HG02870 (cell line): Measurements from ENCODE around the gene NLRX1.
"Not testable (repeated sequence)": the region's sequence is repeated elsewhere in the genome, so short reads cannot be mapped to it uniquely, and the experiment has no call there.

Source experiments
- ATAC-seq: cut with Tn5 transposase; IDR thresholded peaks from one replicate; pipeline ENCODE4 v1.9.1; 2021; ENCODE audit warnings: mild to moderate bottlenecking, moderate library complexity; ENCODE audit not compliant: unreplicated experiment

The NLRX1 gene

GRCh38 chr11:119181677-119182412 lies 13.3 kb downstream of the NLRX1 start:
- no peak for ATAC-seq

- not testable (repeated sequence) for ATAC-seq
These were observed 15.9 kb downstream of the NLRX1 start for GRCh38 chr11:119184399-119184798.

GRCh38 chr11:119185981-119186634 lies 17.6 kb downstream of the NLRX1 start:
- no peak for ATAC-seq

GRCh38 chr11:119187123-119187892 lies 18.8 kb downstream of the NLRX1 start:
- no peak for ATAC-seq

GRCh38 chr11:119188067-119188466 lies 19.5 kb downstream of the NLRX1 start:
- no peak for ATAC-seq

GRCh38 chr11:119188887-119189286 lies 20.4 kb downstream of the NLRX1 start:
- no peak for ATAC-seq

- ATAC-seq = no peak
These were observed 20.9 kb downstream of the NLRX1 start for GRCh38 chr11:119189393-119189792.

- no peak for ATAC-seq
These were observed 22.0 kb downstream of the NLRX1 start for GRCh38 chr11:119190531-119190930.

- not testable (repeated sequence) for ATAC-seq
These were observed 22.7 kb downstream of the NLRX1 start for GRCh38 chr11:119191265-119191664.

- ATAC-seq = no peak
These were observed 23.6 kb downstream of the NLRX1 start for GRCh38 chr11:119192111-119192510.

- no peak for ATAC-seq
These were observed 24.5 kb downstream of the NLRX1 start for GRCh38 chr11:119193001-119193400.

- ATAC-seq = no peak
These were observed 25.1 kb downstream of the NLRX1 start for GRCh38 chr11:119193626-119194025.

- ATAC-seq = no peak
These were observed 26.4 kb downstream of the NLRX1 start for GRCh38 chr11:119194811-119195440.

- ATAC-seq = no peak
These were observed 27.2 kb downstream of the NLRX1 start for GRCh38 chr11:119195680-119196079.

GRCh38 chr11:119196833-119197483 lies 28.4 kb downstream of the NLRX1 start:
- ATAC-seq = no peak

- ATAC-seq = no peak
These were observed 30.4 kb downstream of the NLRX1 start for GRCh38 chr11:119198925-119199324.

- ATAC-seq = not testable (repeated sequence)
These were observed 32.7 kb downstream of the NLRX1 start for GRCh38 chr11:119201236-119201635.

- ATAC-seq = no peak
These were observed 34.0 kb downstream of the NLRX1 start for GRCh38 chr11:119202554-119202953.

GRCh38 chr11:119204066-119204465 lies 35.5 kb downstream of the NLRX1 start:
- no peak for ATAC-seq

- ATAC-seq = no peak
These were observed 36.6 kb downstream of the NLRX1 start for GRCh38 chr11:119205080-119205479.
